Measurements from ENCODE around the gene HIPK4.
"Not testable (repeated sequence)": the region's sequence is repeated elsewhere in the genome, so short reads cannot be mapped to it uniquely, and the experiment has no call there.

HIPK4 gene

GRCh38 chr19:40419066-40419612 lies 29.2 kb upstream of the HIPK4 start:
- no peak overlapping the region for H3K4me3 ChIP-seq (ENCODE audit: low read length)
- no peak for DNase-seq (ENCODE audit: low read depth, low spot score)

- H3K4me3 ChIP-seq (ENCODE audit: low read length) = no peak overlapping the region
- no peak for DNase-seq (ENCODE audit: low read depth, low spot score)
These were observed 28.1 kb upstream of the HIPK4 start for GRCh38 chr19:40418040-40418439.

- H3K4me3 ChIP-seq (ENCODE audit: low read length) = no peak overlapping the region
- no peak for DNase-seq (ENCODE audit: low read depth, low spot score)
These were observed 27.6 kb upstream of the HIPK4 start for GRCh38 chr19:40417643-40417981.

- no peak overlapping the region for H3K4me3 ChIP-seq (ENCODE audit: low read length)
- DNase-seq (ENCODE audit: low read depth, low spot score) = no peak
These were observed 27.1 kb upstream of the HIPK4 start for GRCh38 chr19:40416918-40417642.

- H3K4me3 ChIP-seq (ENCODE audit: low read length) = no peak overlapping the region
- DNase-seq (ENCODE audit: low read depth, low spot score) = no peak
These were observed 25.8 kb upstream of the HIPK4 start for GRCh38 chr19:40415768-40416167.

GRCh38 chr19:40414542-40415535 lies 24.9 kb upstream of the HIPK4 start:
- no peak overlapping the region for H3K4me3 ChIP-seq (ENCODE audit: low read length)
- no peak for DNase-seq (ENCODE audit: low read depth, low spot score)

- no peak within 1 kb of the TSS for H3K4me3 ChIP-seq (ENCODE audit: low read length)
- peak; percentile 32 for DNase-seq (ENCODE audit: low read depth, low spot score)
These were observed 23.4 kb upstream of the HIPK4 start, which contains the start of gene PRX for GRCh38 chr19:40413291-40413845. Gene PRX (minus strand): TSS chr19:40413378. CDS start chr19:40407932, 5,446 bp downstream.

DNA sequence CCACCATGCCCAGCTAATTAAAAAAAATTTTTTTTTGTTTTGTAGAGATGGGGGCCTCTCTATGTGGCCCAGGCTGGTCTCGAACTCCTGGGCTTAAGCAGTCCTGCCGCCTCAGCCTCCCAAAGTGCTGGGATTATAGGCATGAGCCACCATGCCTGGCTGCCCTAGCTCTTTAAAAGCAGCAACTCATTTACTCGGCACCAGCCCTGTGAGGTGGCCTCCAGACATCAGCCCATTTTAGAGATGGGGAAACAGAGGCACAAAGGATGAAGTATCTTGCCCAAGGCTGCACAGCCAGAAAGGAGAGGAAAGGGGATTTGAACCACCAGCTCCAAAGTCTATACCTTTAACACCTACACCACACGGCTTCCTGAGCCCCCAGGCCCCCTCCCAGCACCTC lies 22.9 kb upstream of the HIPK4 start:
- no peak for DNase-seq (ENCODE audit: low read depth, low spot score)
- no peak overlapping the region for H3K4me3 ChIP-seq (ENCODE audit: low read length)

DNA sequence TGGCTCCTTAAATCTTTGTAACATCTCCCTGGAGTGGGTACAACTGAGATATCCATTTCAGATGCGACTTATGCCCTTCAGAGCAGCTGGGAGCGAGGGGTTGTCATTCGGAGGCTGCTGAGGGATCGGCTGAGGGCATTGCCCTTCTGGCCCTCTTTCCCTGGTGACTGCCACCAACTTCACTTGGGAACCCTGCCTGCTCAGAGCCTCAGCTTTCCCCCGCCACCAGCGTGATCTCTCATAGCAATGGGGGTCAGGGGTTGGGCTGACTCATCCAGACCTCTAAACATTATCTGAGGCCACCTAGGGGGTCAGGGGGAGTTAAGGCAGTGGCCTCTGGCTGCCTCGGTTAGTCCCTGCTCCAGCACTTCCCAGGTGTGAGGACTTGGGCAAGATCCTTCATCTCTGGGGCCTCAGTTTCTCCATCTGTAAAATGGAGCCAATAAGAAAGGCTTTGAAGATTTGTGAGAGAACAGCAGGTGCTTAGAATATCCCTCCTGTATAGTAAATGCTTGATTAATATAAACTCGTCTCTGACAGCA lies 22.0 kb upstream of the HIPK4 start:
- no peak for DNase-seq (ENCODE audit: low read depth, low spot score)
- H3K4me3 ChIP-seq (ENCODE audit: low read length) = no peak overlapping the region

DNA sequence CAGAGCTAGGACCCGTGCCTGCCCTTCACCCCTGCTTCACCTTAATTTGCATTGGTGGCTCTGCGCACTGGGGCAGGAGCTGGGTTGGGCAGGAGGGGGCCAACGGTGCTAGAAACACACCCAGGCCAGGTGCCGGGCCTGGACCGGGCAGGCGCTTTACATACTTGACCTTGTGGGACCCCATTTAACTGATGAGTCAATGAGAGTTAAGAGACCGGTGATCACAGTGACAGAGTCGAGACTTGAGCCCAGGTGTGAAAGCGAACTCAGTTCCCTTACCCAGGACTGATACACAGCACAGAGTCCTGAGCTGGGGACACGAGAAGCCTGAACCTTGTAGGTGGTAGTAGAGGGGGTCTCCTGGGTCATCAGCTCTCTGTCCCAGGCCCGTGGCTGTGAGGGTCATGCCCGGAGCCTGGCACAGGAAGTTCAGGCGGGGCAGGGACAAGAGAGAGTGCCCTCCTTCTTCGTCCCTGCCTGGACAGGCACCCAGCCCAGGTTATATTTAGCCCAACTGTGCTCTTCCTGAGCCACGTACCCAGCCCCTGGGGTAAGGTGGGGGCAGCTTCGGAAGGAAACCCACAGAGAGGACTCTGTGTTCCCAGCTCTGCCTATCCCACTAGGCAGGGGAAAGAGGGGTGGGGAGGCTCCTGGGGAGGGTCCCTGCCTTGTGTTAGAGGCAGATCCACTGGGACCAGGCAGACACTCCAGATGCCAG lies 21.3 kb upstream of the HIPK4 start:
- DNase-seq (ENCODE audit: low read depth, low spot score) = no peak
- no peak overlapping the region for H3K4me3 ChIP-seq (ENCODE audit: low read length)

DNA sequence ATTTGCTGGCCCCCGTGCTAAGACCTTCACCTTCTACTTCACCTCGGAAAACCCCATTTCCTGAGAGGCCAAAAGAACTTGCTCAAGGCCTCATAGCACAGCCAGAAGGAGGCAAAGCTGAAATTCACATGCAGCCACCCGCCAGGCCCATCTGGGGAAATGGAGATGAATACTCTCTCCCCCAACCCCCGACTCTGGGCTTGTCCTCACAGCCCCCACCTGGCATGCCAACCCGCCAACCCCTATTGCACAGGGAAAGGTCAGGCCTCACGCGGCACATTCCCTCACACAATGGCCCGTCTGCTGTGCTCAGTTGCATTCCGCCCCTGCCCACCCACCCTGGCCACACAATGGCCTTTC lies 20.0 kb upstream of the HIPK4 start:
- no peak for DNase-seq (ENCODE audit: low read depth, low spot score)
- H3K4me3 ChIP-seq (ENCODE audit: low read length) = no peak overlapping the region

GRCh38 chr19:40408598-40408925 lies 18.6 kb upstream of the HIPK4 start:
- DNase-seq (ENCODE audit: low read depth, low spot score); H3K4me3 ChIP-seq (ENCODE audit: low read length): not testable (repeated sequence)

- DNase-seq (ENCODE audit: low read depth, low spot score) = no peak
- no peak overlapping the region for H3K4me3 ChIP-seq (ENCODE audit: low read length)
These were observed 18.0 kb upstream of the HIPK4 start for GRCh38 chr19:40407714-40408597.

DNA sequence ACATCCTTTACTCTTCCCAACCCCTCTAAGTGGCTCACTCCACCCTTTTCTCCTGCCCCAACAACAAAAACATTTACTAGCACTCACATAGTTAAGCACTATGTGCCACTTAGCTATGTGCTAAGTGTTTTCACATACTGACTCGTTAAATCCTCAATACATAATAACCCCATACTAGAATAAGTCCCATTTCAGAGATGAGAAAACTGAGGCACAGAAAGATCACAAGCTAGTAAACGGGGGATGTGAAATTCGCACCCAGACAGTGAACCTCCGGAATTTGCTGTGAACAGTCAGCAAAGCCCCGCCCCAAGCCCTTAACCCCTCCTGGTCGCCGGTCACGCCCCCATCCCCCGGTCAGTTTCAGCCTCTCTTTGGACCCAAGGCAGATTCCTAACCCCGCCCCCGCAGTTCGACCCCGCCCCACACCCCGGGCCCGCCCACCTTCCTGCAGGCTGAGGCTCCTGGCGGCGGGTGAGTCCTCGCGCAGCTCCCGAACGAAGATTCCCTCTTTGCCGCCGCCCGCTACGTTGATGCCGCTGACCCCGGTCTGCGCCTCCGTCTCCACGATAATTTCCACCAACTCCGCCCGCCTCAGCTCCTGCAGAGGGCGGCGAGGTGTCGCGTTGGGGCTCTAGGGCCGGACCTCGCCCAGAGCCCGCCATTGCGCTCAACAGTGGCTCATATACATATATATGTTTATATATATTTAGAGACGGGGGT lies 13.4 kb upstream of the HIPK4 start:
- DNase-seq (ENCODE audit: low read depth, low spot score) = peak; percentile 53
- H3K4me3 ChIP-seq (ENCODE audit: low read length) = peak overlapping the region; percentile 64

GRCh38 chr19:40400559-40400958 lies 10.6 kb upstream of the HIPK4 start:
- DNase-seq (ENCODE audit: low read depth, low spot score) = no peak
- no peak overlapping the region for H3K4me3 ChIP-seq (ENCODE audit: low read length)

- DNase-seq (ENCODE audit: low read depth, low spot score) = no peak
- H3K4me3 ChIP-seq (ENCODE audit: low read length) = no peak overlapping the region
These were observed 8.6 kb upstream of the HIPK4 start for GRCh38 chr19:40398417-40399131.

- H3K4me3 ChIP-seq (ENCODE audit: low read length) = no peak overlapping the region
- no peak for DNase-seq (ENCODE audit: low read depth, low spot score)
These were observed 7.6 kb upstream of the HIPK4 start for GRCh38 chr19:40397568-40397906.
